HG03025 (cell line): ENCODE results near the gene HCFC1.

ENCODE experiments used
- ATAC-seq: cut with Tn5 transposase; IDR thresholded peaks from one replicate; pipeline ENCODE4 v1.9.1; 2021; ENCODE audit warnings: mild to moderate bottlenecking, moderate library complexity; ENCODE audit not compliant: unreplicated experiment, low FRiP score

HCFC1 gene

DNA sequence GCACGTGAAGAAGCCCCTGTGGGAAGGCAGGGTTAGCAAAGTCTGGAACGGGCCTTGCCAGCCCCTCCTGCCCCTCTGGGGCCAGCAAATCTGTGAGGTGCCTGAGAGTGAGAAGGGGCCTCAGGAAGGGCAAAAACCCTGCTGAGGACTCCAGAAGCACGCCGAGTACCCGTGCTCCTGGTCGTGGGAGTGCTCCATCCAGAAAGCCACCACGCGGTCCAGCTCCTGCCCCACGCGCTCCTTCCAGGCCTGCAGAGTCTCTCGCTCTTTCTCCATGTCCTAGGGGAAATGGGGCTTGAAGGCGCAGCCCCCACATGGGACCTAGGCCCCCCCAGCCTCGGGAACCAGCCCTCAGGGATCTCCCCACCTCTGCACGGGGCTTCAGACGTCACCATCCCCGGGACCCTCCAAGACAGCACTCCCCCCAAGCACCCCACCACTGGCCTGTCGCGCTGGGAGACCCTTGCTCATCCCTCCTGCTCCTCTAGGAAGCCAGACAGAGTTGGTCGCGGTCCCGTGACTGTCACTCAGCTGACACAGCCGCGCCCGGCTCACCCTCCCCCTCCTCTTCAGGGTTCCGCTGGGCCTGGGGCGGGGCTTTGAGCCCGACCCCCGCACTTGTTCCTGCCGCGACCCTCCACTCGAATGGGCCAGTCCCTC is 27.3 kb downstream of the HCFC1 start, which contains the start of gene RENBP:
Gene RENBP, minus strand, starts transcription at position 504 of the 660 bp plus-strand sequence. Its CDS starts 33 bp downstream, at position 471.
- ATAC-seq, result no peak

DNA sequence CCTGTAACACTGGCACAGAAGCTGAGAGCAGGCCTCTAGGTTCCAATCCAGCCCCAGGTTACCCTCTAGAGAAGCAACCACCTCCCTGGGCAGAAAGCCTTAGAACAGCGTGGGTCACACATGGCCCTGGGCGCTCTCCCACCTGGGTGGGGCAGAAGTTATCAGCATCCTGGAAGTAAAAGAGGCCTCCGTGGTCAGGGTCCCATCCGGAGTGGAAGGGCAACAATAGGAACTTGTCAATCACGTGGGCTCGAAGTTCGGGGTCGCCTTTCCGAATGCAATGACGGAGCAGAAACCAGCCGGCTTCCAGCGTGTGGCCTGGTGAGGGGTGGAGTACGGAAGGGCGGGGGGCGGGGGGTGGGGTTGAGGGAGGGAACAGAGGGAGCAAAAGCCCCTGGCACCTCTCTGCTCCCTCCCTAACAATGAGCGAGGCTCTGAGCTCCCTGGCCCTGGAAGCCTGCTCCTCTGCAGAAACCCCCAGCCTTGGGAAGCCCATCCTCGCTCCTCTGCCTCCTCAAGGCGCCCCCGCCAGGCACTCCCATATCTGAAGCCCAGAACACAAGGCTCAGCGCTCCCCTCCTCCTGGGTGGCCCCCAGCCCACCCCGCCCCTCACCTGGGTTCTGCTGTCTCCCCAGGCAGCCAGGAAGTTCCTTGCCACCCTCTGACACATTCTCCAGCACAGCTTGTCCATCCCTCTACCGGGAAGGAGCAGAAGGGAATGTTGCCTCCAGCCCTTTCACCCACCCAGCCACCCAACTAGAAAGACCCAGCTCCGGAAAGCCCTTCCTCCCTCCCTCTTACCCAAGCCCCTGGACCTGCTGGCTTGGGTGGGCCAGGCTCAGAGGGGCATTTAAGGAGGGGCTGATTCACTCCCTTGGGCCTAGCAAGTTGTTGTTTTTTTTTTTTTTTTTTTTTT is 30.0 kb downstream of the HCFC1 start:
- no peak for ATAC-seq

DNA sequence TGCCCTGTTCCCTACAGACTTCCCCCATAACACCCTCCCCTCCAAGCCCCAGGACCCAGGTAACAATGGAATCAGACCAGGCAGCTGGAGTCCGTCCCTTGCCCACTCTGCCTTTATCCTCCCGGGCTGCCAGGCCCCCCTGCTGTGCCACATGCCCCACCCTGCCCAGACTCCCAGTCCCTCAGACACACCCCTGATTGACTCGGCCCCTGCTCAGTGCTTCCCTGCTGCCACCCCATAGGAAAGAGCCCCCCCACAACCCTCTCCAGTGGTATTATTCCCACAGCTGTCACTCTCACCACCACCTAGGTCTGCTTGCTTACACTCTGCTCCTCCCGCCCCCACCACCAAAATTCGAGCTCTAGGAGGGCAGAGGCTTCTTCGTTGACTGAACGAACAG is 32.0 kb downstream of the HCFC1 start:
- ATAC-seq, result no peak

DNA sequence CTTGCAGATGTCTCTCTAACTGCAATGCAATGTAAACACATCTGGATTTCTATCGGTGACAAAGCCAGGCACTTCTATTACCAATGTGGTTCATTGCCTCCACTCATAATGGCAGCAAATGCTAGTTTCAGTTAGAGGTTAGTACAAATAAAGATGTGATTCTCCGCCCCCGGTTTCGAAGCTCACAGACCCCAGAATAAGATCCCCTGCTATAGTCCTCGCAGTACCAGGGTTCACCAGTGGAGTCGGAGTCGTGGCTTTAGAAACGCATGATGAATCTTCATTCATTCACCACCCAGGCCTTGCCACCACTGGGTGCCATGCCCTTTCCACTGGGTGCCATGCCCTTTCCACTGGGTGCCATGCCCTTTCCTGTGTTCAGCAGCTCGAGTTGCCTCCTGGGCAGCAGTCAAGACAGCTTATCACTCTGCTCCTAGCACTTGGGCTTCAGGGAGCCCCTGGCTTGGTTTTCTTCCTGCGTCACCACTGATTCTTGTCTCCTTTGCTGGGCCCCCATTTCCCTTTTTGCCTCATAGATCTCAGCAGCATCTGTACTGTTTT is 33.3 kb downstream of the HCFC1 start:
- ATAC-seq, result no peak

DNA sequence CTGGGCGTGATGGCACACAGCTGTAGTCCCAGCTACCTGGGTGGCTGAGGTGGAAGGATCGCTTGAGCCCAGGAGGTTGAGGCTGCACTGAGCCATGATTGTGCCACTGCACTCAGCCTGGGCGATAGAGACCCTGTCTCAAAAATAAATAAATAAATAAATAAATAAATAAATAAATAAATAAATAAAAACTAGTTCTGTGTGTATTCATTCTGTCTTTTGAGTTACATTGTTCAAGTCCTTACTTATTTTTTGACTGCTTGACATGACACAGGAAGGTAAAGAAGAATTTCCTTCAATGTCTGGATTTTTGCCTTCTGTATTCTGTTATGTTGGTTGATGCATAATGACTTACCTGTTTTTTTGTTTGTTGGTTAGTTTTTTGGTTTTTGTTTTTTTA is 34.6 kb downstream of the HCFC1 start:
- no peak for ATAC-seq

DNA sequence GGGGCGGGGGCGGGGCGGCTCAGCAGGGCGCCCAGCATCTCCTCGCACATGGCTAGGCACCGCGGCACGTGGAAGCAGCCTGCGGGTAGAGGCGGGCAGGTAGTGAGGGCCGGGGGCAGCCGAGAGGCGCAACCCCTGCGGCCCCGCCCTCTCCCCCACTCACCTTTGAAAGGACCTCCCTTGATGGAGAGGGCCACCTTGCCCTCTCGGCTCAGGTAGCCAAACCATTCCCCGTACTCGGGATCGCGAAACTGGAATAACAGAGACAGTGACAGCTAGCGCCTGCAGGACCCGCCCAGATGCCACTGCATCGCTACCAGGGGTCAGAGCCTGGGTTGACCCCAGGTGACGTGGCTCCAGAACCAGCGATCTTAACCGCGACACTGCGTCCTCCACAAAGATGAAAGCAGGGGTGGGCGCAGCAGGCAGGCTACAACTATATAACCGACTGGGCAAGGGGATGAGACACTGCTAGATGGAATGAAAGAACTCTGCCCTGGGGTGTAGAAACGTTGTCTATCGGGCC is 36.2 kb downstream of the HCFC1 start:
- ATAC-seq, result no peak

DNA sequence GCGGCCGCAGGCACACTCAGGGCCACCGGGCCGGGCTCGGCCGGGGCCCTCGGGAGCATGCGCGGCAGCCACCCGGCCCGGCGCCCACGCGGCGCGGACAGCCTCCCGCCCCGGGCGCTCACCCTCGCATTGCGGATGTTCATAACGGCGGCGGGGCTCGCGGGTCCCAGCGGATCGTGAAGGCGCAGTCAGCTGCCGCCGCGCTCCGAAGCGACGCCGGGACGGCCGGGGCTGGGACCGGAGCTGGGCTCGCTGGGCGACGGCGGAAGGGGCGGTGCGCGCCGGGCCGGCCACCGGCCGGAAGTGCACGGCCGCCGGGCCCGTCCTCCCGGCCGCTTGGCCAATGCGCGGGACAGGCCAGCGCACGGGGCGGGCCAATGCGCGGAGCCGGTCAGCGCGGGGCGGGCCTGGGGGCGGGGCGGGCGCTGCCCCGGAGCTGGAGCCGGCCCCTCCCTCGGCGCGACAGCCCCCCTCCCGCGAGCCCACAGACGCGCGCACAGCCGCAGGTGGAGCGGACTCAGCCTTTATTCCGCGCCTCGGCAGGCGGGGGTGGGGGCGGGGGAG is 36.8 kb downstream of the HCFC1 start, which contains the start of gene NAA10:
Gene NAA10, minus strand, starts transcription at position 276 of the 564 bp plus-strand sequence. Its CDS starts 133 bp downstream, at position 143.
- peak; percentile 67 for ATAC-seq

DNA sequence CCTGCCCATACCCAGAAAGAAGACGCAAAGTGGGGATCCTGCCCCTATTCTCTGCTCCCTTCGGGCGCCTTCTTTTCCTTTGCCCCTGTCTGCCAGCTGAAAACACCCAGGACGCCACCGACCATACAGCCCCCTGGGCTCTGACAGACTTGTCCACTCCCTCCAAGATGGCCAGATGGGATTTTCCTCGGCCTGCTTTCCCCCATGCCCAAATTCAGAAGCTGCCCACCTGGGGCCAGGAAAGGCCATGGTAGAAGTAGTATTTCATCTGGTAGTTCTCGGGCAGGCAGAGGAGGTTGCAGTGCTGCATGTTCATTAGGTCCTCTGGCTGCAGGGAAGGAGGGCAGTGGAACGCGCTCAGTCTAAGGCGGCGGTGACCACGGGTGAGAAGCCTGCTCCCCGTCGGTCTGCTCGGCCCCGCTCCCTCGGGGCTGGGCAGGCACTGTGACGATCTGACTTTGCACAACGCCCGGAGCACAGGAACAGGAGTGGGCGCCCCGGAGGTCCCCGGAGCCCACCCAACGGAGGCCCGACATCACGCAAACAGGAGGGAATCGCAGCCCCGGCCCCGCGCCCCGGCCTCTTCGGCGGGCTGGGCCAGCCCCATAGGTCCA is 37.4 kb downstream of the HCFC1 start:
- no peak for ATAC-seq

DNA sequence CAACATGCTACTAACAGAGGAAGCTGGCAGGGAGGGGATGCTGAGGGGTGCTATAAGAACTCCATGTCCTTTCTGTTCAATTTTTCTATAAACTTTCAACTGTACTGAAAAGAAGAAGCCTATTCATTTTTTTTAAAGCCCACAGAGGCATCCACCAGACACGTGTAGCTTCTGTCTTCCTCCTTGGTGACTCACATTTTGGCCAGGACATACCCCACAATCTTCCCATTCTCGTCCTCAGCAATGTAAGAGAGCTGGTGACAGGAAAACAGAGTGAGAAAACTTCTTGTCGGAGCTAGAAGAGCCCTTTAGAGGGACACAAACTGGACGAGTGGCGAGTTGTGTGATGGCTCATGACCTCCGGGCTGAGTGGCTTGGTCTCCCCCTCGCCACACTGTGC is 37.9 kb downstream of the HCFC1 start:
- ATAC-seq, result no peak

DNA sequence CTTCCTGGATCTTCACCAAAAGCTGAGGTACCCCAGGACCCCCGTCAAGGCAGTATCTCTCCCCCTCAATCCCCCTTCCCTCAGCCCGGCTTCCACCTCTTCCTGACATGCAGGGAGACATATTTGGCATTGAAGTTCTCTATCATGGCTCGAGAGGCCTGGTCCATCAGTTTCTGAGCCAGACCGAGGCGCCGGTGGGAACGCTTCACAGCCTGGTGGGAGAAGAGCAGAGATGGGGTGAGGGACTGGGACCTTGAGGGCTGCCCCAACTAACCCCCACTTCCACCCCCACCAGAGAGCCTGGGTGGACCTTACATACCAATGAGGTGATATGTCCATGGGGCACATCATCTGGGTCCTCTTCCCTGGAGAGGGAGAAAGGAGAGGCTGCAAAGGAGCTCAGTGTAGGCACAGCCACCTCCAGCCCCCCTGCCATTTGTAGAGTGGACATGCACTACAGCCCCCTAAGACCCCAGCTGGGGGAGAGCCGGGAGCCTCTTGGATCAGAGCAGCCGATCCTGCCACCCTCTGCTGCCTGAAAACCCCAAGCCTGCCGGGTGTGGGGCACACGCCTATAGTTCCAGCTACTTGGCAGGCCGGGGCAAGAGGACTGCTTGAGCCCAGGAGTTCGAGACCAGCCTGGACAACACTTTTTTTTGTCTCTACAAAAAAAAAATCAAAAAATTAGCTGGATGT is 39.2 kb downstream of the HCFC1 start:
- no peak for ATAC-seq

DNA sequence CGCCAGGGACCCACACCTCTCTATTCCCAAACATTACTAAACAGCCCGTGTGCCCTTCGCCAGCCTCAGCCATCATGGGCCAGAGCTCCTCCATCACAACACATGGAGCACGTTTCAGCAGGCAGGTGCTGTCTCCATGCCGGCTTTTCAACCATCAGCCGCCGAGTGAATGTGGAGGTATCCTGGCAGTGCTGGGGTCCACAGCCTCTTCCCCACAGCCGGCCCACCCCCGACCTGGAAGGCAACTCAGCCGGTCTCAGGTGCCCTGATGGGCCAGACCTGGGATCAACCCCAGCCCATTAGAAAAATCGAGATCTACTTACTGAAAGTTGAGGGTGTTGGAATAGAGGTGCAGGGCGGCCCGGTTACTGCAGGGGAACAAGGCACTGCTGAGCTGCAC is 39.9 kb downstream of the HCFC1 start:
- ATAC-seq, result no peak

DNA sequence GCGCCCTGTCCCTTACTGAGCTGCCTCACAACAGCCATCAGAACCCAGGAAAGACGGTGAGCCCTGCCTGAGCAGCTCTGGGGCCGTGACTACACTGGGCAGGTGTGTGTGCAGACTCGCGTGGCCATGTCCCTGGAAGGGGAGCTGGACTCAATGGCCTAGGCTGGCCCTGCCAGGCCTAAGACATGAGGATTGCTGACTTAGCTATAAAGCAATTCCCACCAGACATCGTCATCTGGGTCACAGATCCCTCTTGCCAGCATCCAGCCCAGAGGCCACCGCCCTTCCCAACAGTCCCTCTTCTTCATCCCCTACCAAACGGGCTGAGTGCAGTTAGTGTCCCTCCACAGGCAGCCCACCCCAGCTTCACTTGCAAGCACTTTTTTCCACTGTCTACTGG is 40.5 kb downstream of the HCFC1 start:
- no peak for ATAC-seq

DNA sequence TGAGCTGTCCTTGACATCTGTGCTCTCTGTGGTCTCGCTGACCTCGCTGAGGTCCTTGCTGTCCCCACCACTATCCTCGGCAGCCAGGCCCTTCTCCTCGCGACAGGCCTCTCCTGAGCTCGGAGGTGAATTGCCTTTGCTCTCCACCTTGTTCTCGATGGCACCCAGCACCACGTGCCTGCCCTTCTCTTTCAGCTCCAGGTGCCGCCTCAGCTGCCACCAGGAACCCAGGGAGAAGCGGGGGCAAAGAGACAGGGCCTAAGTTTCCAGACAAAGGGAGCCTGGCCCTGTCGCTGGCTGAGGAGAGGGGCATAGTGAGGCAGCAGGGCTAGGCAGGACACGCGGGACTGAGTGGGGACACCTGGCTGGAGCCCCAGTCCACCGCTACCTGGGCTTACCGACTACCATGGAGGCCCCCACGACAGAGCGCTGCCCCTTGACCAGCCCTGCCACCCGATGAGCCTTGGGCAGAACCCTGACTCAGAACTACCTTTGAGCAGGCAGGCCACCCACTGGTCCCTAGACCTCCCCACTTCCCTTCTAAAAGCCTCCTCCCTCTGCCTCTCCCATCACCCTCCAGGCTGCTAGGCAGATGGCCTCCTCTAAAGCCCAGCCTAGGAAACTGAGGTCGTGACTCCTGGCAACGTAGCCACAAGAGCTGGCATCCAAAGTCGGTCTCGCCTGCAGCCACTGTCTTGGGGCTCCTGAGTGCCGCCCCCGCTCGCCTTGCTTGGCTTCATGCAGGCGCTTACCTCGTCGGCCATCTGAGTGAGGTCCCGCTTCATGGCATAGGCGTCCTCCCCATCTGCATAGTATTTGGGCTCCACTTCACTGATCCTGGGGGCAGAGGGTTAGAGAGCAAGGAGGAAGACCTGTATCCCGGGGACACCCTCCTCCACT is 41.4 kb downstream of the HCFC1 start:
- no peak for ATAC-seq

DNA sequence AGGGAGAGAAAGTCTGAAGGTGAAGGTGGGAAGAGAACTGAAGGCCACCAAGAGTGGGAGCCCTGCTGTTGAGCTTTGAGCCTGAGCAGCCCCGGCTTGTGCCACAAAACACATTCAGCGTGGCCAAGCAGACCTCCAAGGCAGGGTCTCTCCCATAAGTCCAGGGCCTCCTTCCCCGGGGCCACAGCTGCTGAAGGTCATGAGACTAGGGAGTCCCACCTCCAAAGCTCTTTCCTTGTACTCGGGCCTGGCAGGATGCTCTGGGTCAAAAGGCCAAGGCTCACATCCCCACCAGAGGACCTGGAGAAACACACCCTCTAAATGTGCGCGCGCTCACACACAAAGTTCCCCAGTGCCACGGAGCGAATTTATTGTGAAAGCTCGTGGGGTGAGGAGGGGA is 42.0 kb downstream of the HCFC1 start:
- ATAC-seq, result no peak

DNA sequence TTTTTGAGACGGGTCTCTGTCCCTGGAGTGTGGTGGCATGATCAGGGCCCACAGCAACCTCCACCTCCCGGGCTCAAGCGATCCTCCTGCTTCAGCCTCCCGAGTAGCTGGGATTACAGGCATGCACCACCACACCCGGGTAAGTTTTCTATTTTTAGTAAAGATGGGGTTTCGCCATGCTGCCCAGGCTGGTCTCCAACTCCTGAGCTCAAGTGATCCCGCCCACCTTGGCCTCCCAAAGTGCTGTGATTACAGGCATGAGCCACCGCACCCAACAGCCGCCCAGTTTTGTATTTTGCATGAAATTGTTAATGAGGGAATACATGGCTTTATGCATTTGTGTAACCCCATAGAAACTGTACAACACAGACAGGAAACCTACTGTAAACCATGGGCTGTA is 42.8 kb downstream of the HCFC1 start:
- ATAC-seq, result no peak

DNA sequence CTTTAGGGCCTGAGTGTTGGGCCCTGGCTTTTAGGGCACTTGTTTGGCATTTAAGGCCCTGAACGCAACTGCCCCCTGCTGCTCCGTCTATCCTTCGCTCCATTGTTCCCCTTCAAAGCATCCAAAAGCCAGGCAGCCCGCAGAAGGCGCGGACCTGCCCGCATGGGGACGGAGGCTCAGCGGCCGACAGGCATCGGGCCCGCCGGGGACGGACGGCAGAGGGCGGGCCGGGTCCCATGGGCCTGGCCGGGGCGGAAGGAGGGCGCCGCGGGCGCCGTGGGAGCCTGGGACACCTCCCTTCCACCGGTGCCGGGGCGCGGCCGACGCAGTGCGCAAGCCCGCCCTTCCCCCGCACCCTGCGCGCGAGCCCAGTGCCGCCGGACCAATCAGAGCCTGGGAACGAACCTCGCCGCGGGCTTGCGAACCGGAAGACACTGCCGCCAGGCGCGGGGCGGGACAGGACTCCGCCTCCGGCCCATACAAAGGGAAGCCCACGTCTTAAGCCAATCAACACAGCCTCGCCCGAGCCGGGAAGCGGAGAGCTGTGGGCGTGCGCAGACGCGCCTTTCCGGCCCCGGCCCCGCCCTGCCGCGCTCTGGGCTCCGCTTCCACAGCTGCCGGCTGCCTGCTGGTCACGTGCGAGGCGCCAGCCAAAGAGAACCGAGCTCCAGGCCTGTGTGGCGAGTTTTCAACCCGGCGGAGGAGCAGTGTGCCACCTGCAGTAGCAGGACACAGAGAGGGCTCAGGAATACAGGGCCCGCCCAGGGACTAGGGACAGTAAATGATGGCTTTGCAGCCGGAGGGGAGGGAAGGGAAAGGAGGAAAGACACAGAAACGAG is 43.5 kb downstream of the HCFC1 start:
- peak; percentile 53 for ATAC-seq

DNA sequence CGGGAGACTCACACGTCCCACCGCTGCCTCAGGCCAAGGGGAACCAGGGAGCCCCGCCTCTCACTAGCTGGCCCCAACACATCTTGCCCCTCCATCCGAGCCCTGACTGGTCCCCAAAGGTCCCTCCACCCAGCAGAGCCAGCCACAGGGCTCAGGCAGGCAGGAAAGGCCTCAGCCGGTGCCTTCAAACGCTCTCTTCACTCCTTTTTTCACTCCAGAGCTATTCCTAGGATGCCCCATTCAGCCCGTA is 44.0 kb downstream of the HCFC1 start:
- ATAC-seq, result no peak
